ENCODE measurements around the gene DNASE1L2. TPM values are rescaled to one million over a fixed set of nuclear protein-coding genes. Genes with fewer than 3 reads are reported as not detected.
A peak's percentile ranks its signal among the peaks of the same experiment; 100 is the strongest.

Gene DNASE1L2
- total and polyA plus RNA-seq, 2 of the 4 experiments (the other 2 are of a cell fraction): 0.18 to 0.75 TPM

DNA sequence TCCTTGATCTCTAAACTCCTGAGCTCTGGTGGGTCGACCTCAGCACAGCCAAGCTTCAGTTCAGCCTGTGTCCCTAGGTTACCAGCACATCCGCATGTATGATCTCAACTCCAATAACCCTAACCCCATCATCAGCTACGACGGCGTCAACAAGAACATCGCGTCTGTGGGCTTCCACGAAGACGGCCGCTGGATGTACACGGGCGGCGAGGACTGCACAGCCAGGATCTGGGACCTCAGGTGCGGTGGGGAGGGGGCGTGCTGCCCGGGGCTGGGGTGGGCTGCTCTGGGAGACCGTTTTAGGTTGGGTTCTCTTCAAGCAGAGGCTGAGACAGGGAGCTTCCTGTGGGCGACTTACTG, 29.8 kb upstream of the DNASE1L2 start:
- no peak overlapping the region for H2BK15ac ChIP-seq (ENCODE audit: low read depth, low read length)
- peaks cover 13 to 24% of the 10 kb centered on the region in 2 experiments for H3K79me1 ChIP-seq (ENCODE audit: low read depth in 1 of 2, low read length in 2 of 2)
- peak overlapping the region; percentile 73 for H3K9ac ChIP-seq (ENCODE audit: low read depth, low read length)
- H3K36me3 ChIP-seq (ENCODE audit: control insufficient read depth, insufficient read depth, low read length): peaks cover 25% of the 10 kb centered on the region; the same call in 1 of the 2 replicates
- H3K9me1 ChIP-seq (ENCODE audit: insufficient read depth, low read length): peaks cover 6% of the 10 kb centered on the region; the same call in 1 of the 2 replicates
- DNase-seq (no peak), ATAC-seq (ENCODE audit: low read depth) (no peak)
- no peaks in the 10 kb centered on the region for H3K9me3 ChIP-seq (ENCODE audit: control insufficient read depth, insufficient read depth, low read length)
- ChIA-PET CTCF (no interaction called here), POLR2A (ENCODE audit: unreplicated experiment) (no interaction called here)
- H3K4me1 ChIP-seq (ENCODE audit: control insufficient read depth, insufficient read depth, low read length): peaks cover 7% of the 10 kb centered on the region
- H4K91ac ChIP-seq (ENCODE audit: insufficient read depth, low read depth, low read length): peak overlapping the region; percentile 69
- no peak overlapping the region for H2BK5ac ChIP-seq (ENCODE audit: low read depth, low read length, poor library complexity, severe bottlenecking)
- peak overlapping the region; percentile 14 for H3K27ac ChIP-seq (ENCODE audit: insufficient read depth, low read length)
- H2AK5ac ChIP-seq (ENCODE audit: low read depth, low read length): peak overlapping the region; percentile 98
- 80% methylated on average over 2 of the region's 18 CpGs; no CpG with 5 or more reads in 1 of the 2 experiments for WGBS, 2 experiments (ENCODE audit: extremely low coverage in 2 of 2, insufficient read length in 1 of 2)
- peak overlapping the region; percentile 91 for H3K4me2 ChIP-seq (ENCODE audit: low read depth, low read length)
- peak overlapping the region; percentile 98 for H3K4ac ChIP-seq (ENCODE audit: low read depth, low read length)
- no peak overlapping the region for H2BK120ac ChIP-seq (ENCODE audit: low read depth, low read length)
- intact Hi-C loops (cut with micrococcal nuclease) (no loop called here), in situ Hi-C loops (cut with MboI; ENCODE audit: low sequenced_read_pairs) (no loop called here), dilution Hi-C loops (cut with HindIII; ENCODE audit: low sequenced_read_pairs, unreplicated experiment) (no loop called here)
- H3K23ac ChIP-seq (ENCODE audit: low read depth, low read length): peak overlapping the region; percentile 87
- H3K27me3 ChIP-seq (ENCODE audit: control insufficient read depth, insufficient read depth, low read length): 0 out of 2 replicates have a peak, but pooled peaks cover 2% of the 10 kb centered on the region
- TF ChIP-seq FOS (IDR thresholded peaks at IDR 0.05; ENCODE audit: low read depth, low read length): no peak
- TF ChIP-seq RAD21 (IDR thresholded peaks at IDR 0.05; ENCODE audit: low read length): no peak
- TF ChIP-seq, protein P1, sequence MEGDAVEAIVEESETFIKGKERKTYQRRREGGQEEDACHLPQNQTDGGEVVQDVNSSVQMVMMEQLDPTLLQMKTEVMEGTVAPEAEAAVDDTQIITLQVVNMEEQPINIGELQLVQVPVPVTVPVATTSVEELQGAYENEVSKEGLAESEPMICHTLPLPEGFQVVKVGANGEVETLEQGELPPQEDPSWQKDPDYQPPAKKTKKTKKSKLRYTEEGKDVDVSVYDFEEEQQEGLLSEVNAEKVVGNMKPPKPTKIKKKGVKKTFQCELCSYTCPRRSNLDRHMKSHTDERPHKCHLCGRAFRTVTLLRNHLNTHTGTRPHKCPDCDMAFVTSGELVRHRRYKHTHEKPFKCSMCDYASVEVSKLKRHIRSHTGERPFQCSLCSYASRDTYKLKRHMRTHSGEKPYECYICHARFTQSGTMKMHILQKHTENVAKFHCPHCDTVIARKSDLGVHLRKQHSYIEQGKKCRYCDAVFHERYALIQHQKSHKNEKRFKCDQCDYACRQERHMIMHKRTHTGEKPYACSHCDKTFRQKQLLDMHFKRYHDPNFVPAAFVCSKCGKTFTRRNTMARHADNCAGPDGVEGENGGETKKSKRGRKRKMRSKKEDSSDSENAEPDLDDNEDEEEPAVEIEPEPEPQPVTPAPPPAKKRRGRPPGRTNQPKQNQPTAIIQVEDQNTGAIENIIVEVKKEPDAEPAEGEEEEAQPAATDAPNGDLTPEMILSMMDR (conservative IDR thresholded peaks at IDR 0.05; ENCODE audit: low read depth, low read length): no peak
- TF ChIP-seq CHD1 (IDR thresholded peaks at IDR 0.05; ENCODE audit: low read depth, low read length): no peak
- no peak for TF ChIP-seq NFE2L2 (IDR thresholded peaks at IDR 0.05; ENCODE audit: low read depth, low read length)
- TF ChIP-seq RFX5 (IDR thresholded peaks at IDR 0.05; ENCODE audit: low read depth, low read length): no peak
- no peak overlapping the region for H2BK20ac ChIP-seq (ENCODE audit: low read depth, low read length)
- peak overlapping the region; percentile 100 for H2AK9ac ChIP-seq (replicated peaks; ENCODE audit: low read depth, low read length, poor library complexity)
- H3K56ac ChIP-seq (ENCODE audit: extremely low read depth, insufficient read depth, low read length): no peak overlapping the region
- no peak overlapping the region for H4K5ac ChIP-seq (ENCODE audit: low read depth, low read length)
- peak overlapping the region; percentile 97; the same call in 1 of the 2 replicates for H3K14ac ChIP-seq (replicated peaks; ENCODE audit: low read depth, low read length)
- no TSS peak for BruUV-seq (replicated peaks)
- peak overlapping the region; percentile 100 for H2AFZ ChIP-seq (replicated peaks; ENCODE audit: low read length, poor library complexity)
- peak overlapping the region; percentile 92; the same call in 1 of the 2 replicates for H3K4me3 ChIP-seq (ENCODE audit: insufficient read depth, low read depth, low read length)
- peaks cover 5% of the 10 kb centered on the region; the same call in 1 of the 2 replicates for H4K20me1 ChIP-seq (ENCODE audit: insufficient read depth, low read length)
- H3K18ac ChIP-seq (ENCODE audit: low read depth, low read length): no peak overlapping the region
- H4K8ac ChIP-seq (ENCODE audit: low read depth in 2 of 2, low read length in 2 of 2): peak overlapping the region; percentile 91 to 99; a peak in 2 of 4 replicates

All from IMR-90 (cell line).